Neural cell (in vitro differentiated cells): ENCODE measurements around the gene MT1H.
A peak's percentile ranks its signal among the peaks of the same experiment; 100 is the strongest.

ENCODE experiments used
- CTCF ChIP-seq: fragments of 450-650 bp; IDR thresholded peaks from 2 replicates; pipeline ENCODE4 v1.5.1; 2014; ENCODE audit warnings: antibody characterized with exemption, mild to moderate bottlenecking, moderate library complexity; ENCODE audit not compliant: poor library complexity, severe bottlenecking
- EP300 ChIP-seq: fragments of 450-650 bp; conservative IDR thresholded peaks from 2 replicates; pipeline ENCODE4 v1.6.1; 2014; ENCODE audit warnings: antibody characterized with exemption, mild to moderate bottlenecking, moderate library complexity; ENCODE audit not compliant: poor library complexity, severe bottlenecking
- EZH2 ChIP-seq: fragments of 200-600, 300-800 bp; shearing (Covaris generic), sonication (generic); IDR thresholded peaks from 2 replicates; pipeline ENCODE4 v1.6.1; 2014; ENCODE audit warnings: antibody characterized with exemption, low read length, borderline replicate concordance, mild to moderate bottlenecking; ENCODE audit not compliant: insufficient read depth, poor library complexity, severe bottlenecking
- POLR2AphosphoS5 ChIP-seq: IDR thresholded peaks from 2 replicates; pipeline ENCODE4 v1.6.1; 2012
- REST ChIP-seq: IDR thresholded peaks from 2 replicates; pipeline ENCODE4 v1.6.1; 2012; ENCODE audit warnings: borderline replicate concordance
- SMC3 ChIP-seq: fragments of 450-650 bp; conservative IDR thresholded peaks from 2 replicates; pipeline ENCODE4 v1.6.1; 2014; ENCODE audit warnings: antibody characterized with exemption, mild to moderate bottlenecking, moderate library complexity; ENCODE audit not compliant: poor library complexity

GRCh38 chr16:56637814-56638750 is 31.5 kb upstream of the MT1H start, which contains the start of gene MT1A:
- TF ChIP-seq CTCF (no peak), EZH2 (peak; percentile 37), POLR2AphosphoS5 (no peak), EP300 (no peak), REST (no peak), SMC3 (no peak)
